ENCODE measurements around the gene CACNG4.

DNA sequence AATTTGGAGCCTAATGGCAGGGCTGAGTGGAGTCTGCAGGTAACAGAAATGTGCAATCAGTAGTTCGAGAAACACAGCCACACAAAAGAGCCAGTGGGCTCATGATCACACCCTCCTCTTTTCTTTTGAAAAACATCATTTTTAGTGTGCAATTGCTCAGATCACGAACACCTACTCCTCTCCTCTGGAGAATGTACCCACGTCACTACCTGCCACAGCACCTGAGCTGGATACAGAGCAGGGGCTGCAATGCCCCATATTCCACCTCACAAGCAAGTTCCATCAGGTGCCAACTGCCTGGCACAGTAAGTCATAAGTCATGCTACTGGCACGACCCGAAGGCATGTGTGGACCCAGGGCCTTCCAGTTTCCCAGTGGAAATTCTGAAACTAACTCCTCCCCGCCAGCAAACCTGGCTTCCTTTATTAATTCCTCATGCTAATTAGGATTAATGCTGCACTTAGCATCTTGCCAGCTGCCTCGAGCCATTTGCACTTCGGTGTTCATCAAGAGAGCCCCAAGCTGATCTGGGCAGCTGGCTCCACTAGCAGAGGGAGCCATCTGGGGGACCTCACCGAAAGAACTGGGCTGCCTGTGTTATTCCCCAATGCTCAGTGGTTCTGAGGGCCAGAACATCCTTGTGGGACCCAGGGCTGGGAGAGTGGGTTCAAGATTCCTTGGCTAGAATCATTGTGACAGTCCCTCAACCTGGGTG is 2.4 kb downstream of the CACNG4 start:
- TF ChIP-seq, protein P1, sequence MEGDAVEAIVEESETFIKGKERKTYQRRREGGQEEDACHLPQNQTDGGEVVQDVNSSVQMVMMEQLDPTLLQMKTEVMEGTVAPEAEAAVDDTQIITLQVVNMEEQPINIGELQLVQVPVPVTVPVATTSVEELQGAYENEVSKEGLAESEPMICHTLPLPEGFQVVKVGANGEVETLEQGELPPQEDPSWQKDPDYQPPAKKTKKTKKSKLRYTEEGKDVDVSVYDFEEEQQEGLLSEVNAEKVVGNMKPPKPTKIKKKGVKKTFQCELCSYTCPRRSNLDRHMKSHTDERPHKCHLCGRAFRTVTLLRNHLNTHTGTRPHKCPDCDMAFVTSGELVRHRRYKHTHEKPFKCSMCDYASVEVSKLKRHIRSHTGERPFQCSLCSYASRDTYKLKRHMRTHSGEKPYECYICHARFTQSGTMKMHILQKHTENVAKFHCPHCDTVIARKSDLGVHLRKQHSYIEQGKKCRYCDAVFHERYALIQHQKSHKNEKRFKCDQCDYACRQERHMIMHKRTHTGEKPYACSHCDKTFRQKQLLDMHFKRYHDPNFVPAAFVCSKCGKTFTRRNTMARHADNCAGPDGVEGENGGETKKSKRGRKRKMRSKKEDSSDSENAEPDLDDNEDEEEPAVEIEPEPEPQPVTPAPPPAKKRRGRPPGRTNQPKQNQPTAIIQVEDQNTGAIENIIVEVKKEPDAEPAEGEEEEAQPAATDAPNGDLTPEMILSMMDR (IDR thresholded peaks at IDR 0.05) = no peak
- TF ChIP-seq POLR2A (IDR thresholded peaks at IDR 0.05) = no peak

All from uterus (tissue), 2 donors.